Uterus (tissue), 4 donors: ENCODE measurements around the gene CDH6. TPM values are rescaled to one million over a fixed set of nuclear protein-coding genes. Genes with fewer than 3 reads are reported as not detected.

Experiments
- DNase-seq, 2 donors: peaks; one replicate each; pipeline ENCODE4 v3.0.0-alpha.2; 2019 to 2020
- H3K27ac ChIP-seq, 2 donors: fragments of 200-600 bp; sonication (generic); 1 replicate in 1 of 2; 2 replicates in 1 of 2; pipeline ENCODE4 v1.5.1; 2016 to 2018
- H3K27me3 ChIP-seq, 2 donors: fragments of 200-600 bp; sonication (generic); one replicate each; pipeline ENCODE4 v1.5.1; 2018 to 2019; ENCODE audit warnings: control low read depth in 1 of 2
- H3K36me3 ChIP-seq, 2 donors: fragments of 200-600 bp; sonication (generic); one replicate each; pipeline ENCODE4 v1.5.1; 2019; ENCODE audit warnings: control low read depth in 1 of 2
- H3K4me1 ChIP-seq, 2 donors: fragments of 200-600 bp; sonication (generic); one replicate each; pipeline ENCODE4 v1.5.1; 2018 to 2019; ENCODE audit warnings: control low read depth in 1 of 2
- H3K4me3 ChIP-seq, 2 donors: fragments of 200-600 bp; sonication (generic); 1 replicate in 1 of 2; 2 replicates in 1 of 2; pipeline ENCODE4 v1.5.1; 2018 to 2019; ENCODE audit warnings: mild to moderate bottlenecking in 1 of 2
- H3K9me3 ChIP-seq, 2 donors: fragments of 200-600 bp; sonication (generic); one replicate each; pipeline ENCODE4 v1.5.1; 2019; ENCODE audit warnings: control low read depth in 1 of 2
- CTCF ChIP-seq, 4 experiments: fragments of 200-600 bp in 2 of 4; fragments of 450-650 bp in 2 of 4; sonication (generic) in 2 of 4; IDR thresholded peaks; one replicate each; pipeline ENCODE4 v1.5.1; 2016 to 2019; ENCODE audit warnings: antibody characterized with exemption in 4 of 4, mild to moderate bottlenecking in 2 of 4, moderate library complexity in 1 of 4
- POLR2A ChIP-seq, 2 donors: fragments of 450-650 bp; IDR thresholded peaks; one replicate each; pipeline ENCODE4 v1.6.1; 2016; ENCODE audit warnings: antibody characterized with exemption in 2 of 2, mild to moderate bottlenecking in 1 of 2, moderate library complexity in 1 of 2
- intact Hi-C: fragments of 100-400 bp; cut with DNase I; formaldehyde crosslinking; loops from one replicate; pipeline ENCODE4 v1.15.1; 2023; ENCODE audit warnings: low total_unique reads
- total RNA-seq, 4 donors: library from RNA; depleted of rRNA in 3 of 4; stranded (reverse); fragments of >200 nt in 3 of 4; gene quantifications; one replicate each; pipeline versions ENCODE4 v1.1.0 to v1.2.4, GENCODE V29; 2014 to 2023
- donor health status: DM: yes; HTN: yes; CAD: no.

The CDH6 gene
- total RNA-seq, 4 donors from 2014 or later, result 2.1 to 23.4 (median 7.0) TPM

GRCh38 chr5:31157720-31158119, 35.8 kb upstream of the CDH6 start:
- H3K27ac ChIP-seq, result no peak overlapping the region
- no peak for DNase-seq
- H3K4me1 ChIP-seq, result no peaks in the 10 kb centered on the region
- no peaks in the 10 kb centered on the region for H3K36me3 ChIP-seq
- intact Hi-C loops, result no loop called here
- H3K27me3 ChIP-seq, result no peaks in the 10 kb centered on the region
- no peak overlapping the region for H3K4me3 ChIP-seq
- TF ChIP-seq CTCF (IDR thresholded peaks at IDR 0.05), result no peak
- H3K9me3 ChIP-seq, result no peaks in the 10 kb centered on the region

- Histone ChIP-seq H3K9me3 (no peaks in the 10 kb centered on the region), H3K27ac (no peak overlapping the region), H3K4me3 (no peak overlapping the region), H3K4me1 (no peaks in the 10 kb centered on the region), H3K36me3 (no peaks in the 10 kb centered on the region), H3K27me3 (no peaks in the 10 kb centered on the region)
- intact Hi-C loops, result no loop called here
- TF ChIP-seq POLR2A (IDR thresholded peaks at IDR 0.05), result no peak
- no peak for TF ChIP-seq CTCF (IDR thresholded peaks at IDR 0.05)
- DNase-seq, result no peak
Observed at GRCh38 chr5:31158686-31159085, 34.8 kb upstream of the CDH6 start.

- H3K36me3 ChIP-seq, result no peaks in the 10 kb centered on the region
- H3K4me1 ChIP-seq, result no peaks in the 10 kb centered on the region
- intact Hi-C loops, result no loop called here
- no peak for TF ChIP-seq CTCF (IDR thresholded peaks at IDR 0.05)
- TF ChIP-seq POLR2A (IDR thresholded peaks at IDR 0.05), result no peak
- H3K4me3 ChIP-seq, result no peak overlapping the region
- DNase-seq, result no peak
- no peak overlapping the region for H3K27ac ChIP-seq
- no peaks in the 10 kb centered on the region for H3K27me3 ChIP-seq
- no peaks in the 10 kb centered on the region for H3K9me3 ChIP-seq
Observed at GRCh38 chr5:31161781-31162181, 31.7 kb upstream of the CDH6 start.

GRCh38 chr5:31165729-31166128, 27.8 kb upstream of the CDH6 start:
- intact Hi-C loops, result no loop called here
- H3K27me3 ChIP-seq, result no peaks in the 10 kb centered on the region
- no peak for TF ChIP-seq CTCF (IDR thresholded peaks at IDR 0.05)
- no peak for TF ChIP-seq POLR2A (IDR thresholded peaks at IDR 0.05)
- no peak for DNase-seq
- no peak overlapping the region for H3K4me3 ChIP-seq
- no peaks in the 10 kb centered on the region for H3K9me3 ChIP-seq
- no peaks in the 10 kb centered on the region for H3K36me3 ChIP-seq
- H3K27ac ChIP-seq, result no peak overlapping the region
- no peaks in the 10 kb centered on the region for H3K4me1 ChIP-seq

DNA sequence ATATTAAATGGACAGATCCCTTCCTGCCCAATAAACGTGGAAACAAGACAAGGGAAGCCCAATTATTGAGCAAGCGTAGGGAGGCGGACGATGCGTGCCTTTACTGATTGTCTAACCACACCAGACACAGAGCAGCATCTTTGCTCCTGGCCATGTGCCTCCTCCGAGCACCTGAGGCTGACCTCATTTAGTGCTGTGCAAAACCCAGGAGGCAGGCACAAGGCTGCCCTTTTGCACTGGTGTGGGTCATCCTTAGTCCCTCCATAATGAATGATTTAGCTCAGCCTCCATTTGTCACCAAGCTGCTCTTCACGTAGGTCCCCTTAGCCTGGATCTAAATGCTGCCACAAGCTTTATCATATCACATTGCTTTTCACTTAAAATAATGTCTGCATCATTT, 24.1 kb upstream of the CDH6 start:
- no peaks in the 10 kb centered on the region for H3K9me3 ChIP-seq
- H3K4me3 ChIP-seq, result no peak overlapping the region
- no peaks in the 10 kb centered on the region for H3K27me3 ChIP-seq
- no peak overlapping the region for H3K27ac ChIP-seq
- H3K4me1 ChIP-seq, result no peaks in the 10 kb centered on the region
- no peak for TF ChIP-seq POLR2A (IDR thresholded peaks at IDR 0.05)
- TF ChIP-seq CTCF (IDR thresholded peaks at IDR 0.05), result no peak
- no peak for DNase-seq
- no peaks in the 10 kb centered on the region for H3K36me3 ChIP-seq
- intact Hi-C loops, result no loop called here
